Astrocyte of the spinal cord (primary cell): ENCODE results near the gene GPR155.

Experiments used
- DNase-seq: peaks from one replicate; pipeline ENCODE4 v3.0.0; 2011; ENCODE audit warnings: low read depth, low spot score
- H3K4me3 ChIP-seq: 2 replicates; pipeline ENCODE4 v1.5.1; 2011; ENCODE audit warnings: low read depth, mild to moderate bottlenecking, low read length, moderate library complexity
- CTCF ChIP-seq: IDR thresholded peaks from 2 replicates; pipeline ENCODE4 v1.5.1; 2012; ENCODE audit warnings: low read depth, mild to moderate bottlenecking, low read length, inconsistent platforms
- in situ Hi-C: cut with HindIII; loops from 2 replicates; pipeline ENCODE4 v1.10.0; 2017; ENCODE audit warnings: low sequenced_read_pairs

Gene GPR155

GRCh38 chr2:174510583-174511189 is 23.9 kb upstream of the GPR155 start:
- peak; percentile 39 for DNase-seq
- in situ Hi-C loops = no loop called here
- no peak for TF ChIP-seq CTCF
- no peak overlapping the region for H3K4me3 ChIP-seq

DNA sequence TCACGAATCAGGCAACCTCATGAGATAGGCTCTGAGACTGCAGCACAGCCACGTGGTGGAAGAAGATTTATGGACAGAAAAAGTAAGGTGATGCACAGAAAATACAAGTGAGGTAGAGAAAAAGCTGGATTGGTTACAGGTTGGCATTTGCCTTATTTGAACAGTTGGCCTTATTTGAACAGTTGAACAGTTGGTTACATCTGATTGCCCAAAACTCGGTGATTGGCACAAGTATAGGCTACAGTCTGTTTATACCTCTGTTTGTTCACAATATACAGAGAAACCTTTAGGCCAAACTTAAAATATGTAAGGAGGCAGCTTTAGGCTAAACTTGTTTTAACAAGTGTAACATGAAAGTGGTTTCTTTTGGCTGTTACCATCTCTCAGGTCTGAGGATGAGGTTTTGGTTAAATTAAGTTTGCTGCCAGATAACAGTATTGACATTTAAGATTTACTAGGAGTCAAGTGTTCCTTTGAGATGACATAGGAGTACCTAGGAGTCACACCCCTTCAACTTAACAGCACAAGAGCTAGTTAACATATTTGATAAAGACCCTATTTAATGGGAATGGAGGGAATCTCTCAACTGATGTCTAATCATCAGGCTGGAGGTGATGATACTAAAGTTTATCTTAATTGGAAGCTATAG is 16.5 kb upstream of the GPR155 start:
- no peak for DNase-seq
- in situ Hi-C loops = no loop called here
- H3K4me3 ChIP-seq = no peak overlapping the region
- no peak for TF ChIP-seq CTCF

GRCh38 chr2:174499371-174499770 is 12.5 kb upstream of the GPR155 start:
- no peak for DNase-seq
- TF ChIP-seq CTCF = no peak
- no peak overlapping the region for H3K4me3 ChIP-seq
- in situ Hi-C loops = no loop called here

- H3K4me3 ChIP-seq = no peak overlapping the region
- DNase-seq = no peak
- no peak for TF ChIP-seq CTCF
- in situ Hi-C loops = no loop called here
Observed at GRCh38 chr2:174495365-174496012, 8.7 kb upstream of the GPR155 start.

DNA sequence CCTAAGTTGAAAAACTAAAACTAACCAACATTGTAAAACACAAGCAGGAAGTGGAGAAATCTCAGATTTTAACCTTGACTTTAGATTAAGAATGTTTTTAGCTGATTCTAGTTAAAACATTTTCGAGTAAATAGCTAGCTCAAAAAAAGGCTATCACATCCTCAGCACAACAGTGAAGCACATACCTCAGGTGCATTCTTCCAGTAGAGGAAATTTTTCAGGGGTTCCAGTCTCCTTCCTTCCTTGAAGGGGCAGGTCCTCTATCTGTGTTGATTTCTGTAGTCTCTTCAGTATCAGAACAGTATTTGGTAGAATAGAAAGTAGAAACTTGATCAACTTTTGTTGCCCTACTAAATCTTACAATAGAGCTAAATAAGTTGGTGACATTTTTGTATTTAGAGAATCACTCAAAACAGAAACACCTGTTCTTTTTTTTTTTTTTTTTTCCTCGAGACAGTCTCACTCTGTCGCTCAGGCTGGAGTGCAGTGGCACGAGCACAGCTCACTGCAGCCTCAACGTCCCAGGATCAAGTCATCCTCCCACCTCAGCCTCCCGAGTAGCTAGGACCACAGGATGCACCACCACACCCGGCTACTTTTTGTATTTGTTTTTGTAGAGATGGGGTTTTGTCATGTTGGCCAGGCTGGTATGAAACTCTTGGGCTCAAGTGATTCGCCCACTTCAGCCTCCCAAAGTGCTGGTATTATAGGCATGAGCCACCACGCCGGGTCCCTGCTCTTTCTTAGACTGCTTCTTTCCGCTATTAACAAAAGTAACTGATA is 6.9 kb upstream of the GPR155 start:
- no peak for TF ChIP-seq CTCF
- no peak overlapping the region for H3K4me3 ChIP-seq
- DNase-seq = no peak
- in situ Hi-C loops = no loop called here

DNA sequence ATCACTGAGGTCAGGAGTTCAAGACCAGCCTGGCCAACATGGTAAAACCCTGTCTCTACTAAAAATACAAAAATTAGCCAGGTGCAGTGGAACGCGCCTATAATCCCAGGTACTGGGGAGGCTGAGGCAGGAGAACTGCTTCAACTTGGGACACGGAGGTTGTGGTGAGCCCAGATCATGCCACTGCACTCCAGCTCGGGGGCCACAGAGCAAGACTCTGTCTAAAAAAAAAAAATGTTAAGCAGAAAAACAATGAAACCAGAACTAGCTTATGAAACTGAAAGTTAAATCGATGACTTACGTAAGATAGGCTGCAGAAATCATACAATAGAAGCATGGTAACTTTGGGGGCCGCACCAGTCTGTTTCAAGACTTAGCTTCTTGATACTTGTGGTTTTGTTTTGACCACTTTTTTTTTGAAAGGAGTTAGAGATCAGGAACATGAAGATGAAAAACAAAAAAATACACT is 6.2 kb upstream of the GPR155 start:
- no peak for TF ChIP-seq CTCF

More for the DNA sequence above, 6.2 kb upstream of the GPR155 start:
- no peak for DNase-seq
- no peak overlapping the region for H3K4me3 ChIP-seq
- in situ Hi-C loops = no loop called here
